Activated CD8-positive, alpha-beta T cell treated with anti-CD3 and anti-CD28 coated beads, Interleukin-2, amount 10 ng/mL, durations not matched to agents 7 days and 5 days (primary cell): Measurements from ENCODE around the gene MYT1. TPM values are rescaled to one million over a fixed set of nuclear protein-coding genes. Genes with fewer than 3 reads are reported as not detected.

Experiments used
- ATAC-seq: fragments of 150-1000 bp; cut with Tn5 transposase; one replicate; pipeline ENCODE4 v1.10.0; 2021; ENCODE audit warnings: moderate library complexity
- CTCF ChIA-PET: fragments of 350-600 bp; sonication (Branson Sonifier 250); formaldehyde crosslinking; loops from one replicate; lab custom pipeline; 2021; ENCODE audit warnings: antibody characterized with exemption; lab: Charles Lee
- POLR2A ChIA-PET: fragments of 350-600 bp; sonication (Branson Sonifier 250); formaldehyde crosslinking; loops from one replicate; lab custom pipeline; 2021; ENCODE audit warnings: antibody characterized with exemption; lab: Charles Lee
- DNase-seq: peaks from one replicate; pipeline ENCODE4 v3.0.0-alpha.2; 2020
- H3K27ac Mint-ChIP-seq: one replicate; pipeline ENCODE4 v1.8.0; 2021; ENCODE audit warnings: mild to moderate bottlenecking, mixed read lengths
- H3K27me3 Mint-ChIP-seq: one replicate; pipeline ENCODE4 v1.8.0; 2021; ENCODE audit warnings: low read depth, mixed read lengths
- H3K36me3 Mint-ChIP-seq: one replicate; pipeline ENCODE4 v1.8.0; 2021; ENCODE audit warnings: low read depth, mixed read lengths
- H3K4me1 Mint-ChIP-seq: one replicate; pipeline ENCODE4 v1.8.0; 2021; ENCODE audit warnings: low read depth, mixed read lengths
- H3K4me3 Mint-ChIP-seq: one replicate; pipeline ENCODE4 v1.8.0; 2021; ENCODE audit warnings: mild to moderate bottlenecking, mixed read lengths
- H3K9me3 Mint-ChIP-seq: one replicate; pipeline ENCODE4 v1.8.0; 2022; ENCODE audit warnings: mixed read lengths; ENCODE audit not compliant: insufficient read depth
- total RNA-seq, 2 experiments: library from RNA; stranded (reverse); gene quantifications; one replicate each; pipeline ENCODE4 v1.2.3, GENCODE V29; 2021

MYT1 gene
- total RNA-seq, 2 experiments from 2014 or later, result not detected

- CTCF ChIA-PET, result no interaction called here
- no peaks in the 10 kb centered on the region for H3K4me1 Mint-ChIP-seq
- DNase-seq, result no peak
- H3K27me3 Mint-ChIP-seq, result peaks cover 20% of the 10 kb centered on the region
- H3K4me3 Mint-ChIP-seq, result no peak overlapping the region
- ATAC-seq, result no peak
- no peaks in the 10 kb centered on the region for H3K9me3 Mint-ChIP-seq
- H3K36me3 Mint-ChIP-seq, result no peaks in the 10 kb centered on the region
- POLR2A ChIA-PET, result no interaction called here
- no peak overlapping the region for H3K27ac Mint-ChIP-seq
Measured at GRCh38 chr20:64158346-64159285, 5.6 kb upstream of the MYT1 start.

- ChIA-PET CTCF (no interaction called here), POLR2A (no interaction called here)
- no peak overlapping the region for H3K27ac Mint-ChIP-seq
- H3K9me3 Mint-ChIP-seq, result no peaks in the 10 kb centered on the region
- DNase-seq, result no peak
- H3K27me3 Mint-ChIP-seq, result peaks cover 20% of the 10 kb centered on the region
- no peak overlapping the region for H3K4me3 Mint-ChIP-seq
- ATAC-seq, result no peak
- no peaks in the 10 kb centered on the region for H3K4me1 Mint-ChIP-seq
- no peaks in the 10 kb centered on the region for H3K36me3 Mint-ChIP-seq
Measured at GRCh38 chr20:64159286-64159680, 5.0 kb upstream of the MYT1 start.

- Mint-ChIP-seq H3K4me1 (no peaks in the 10 kb centered on the region), H3K27me3 (peaks cover 20% of the 10 kb centered on the region), H3K27ac (no peak overlapping the region), H3K9me3 (no peaks in the 10 kb centered on the region), H3K36me3 (no peaks in the 10 kb centered on the region), H3K4me3 (no peak overlapping the region)
- ATAC-seq (no peak), DNase-seq (no peak)
- POLR2A ChIA-PET, result no interaction called here
- CTCF ChIA-PET, result no interaction called here
Measured at GRCh38 chr20:64159711-64160110, 4.5 kb upstream of the MYT1 start.

- Mint-ChIP-seq H3K4me1 (no peaks in the 10 kb centered on the region), H3K27me3 (peaks cover 20% of the 10 kb centered on the region), H3K4me3 (no peak overlapping the region), H3K9me3 (no peaks in the 10 kb centered on the region), H3K36me3 (no peaks in the 10 kb centered on the region), H3K27ac (no peak overlapping the region)
- ATAC-seq (no peak), DNase-seq (no peak)
- ChIA-PET POLR2A (no interaction called here), CTCF (no interaction called here)
Measured at GRCh38 chr20:64160118-64160517, 4.1 kb upstream of the MYT1 start.

- DNase-seq (no peak), ATAC-seq (no peak)
- Mint-ChIP-seq H3K4me1 (no peaks in the 10 kb centered on the region), H3K4me3 (no peak overlapping the region), H3K27me3 (peaks cover 20% of the 10 kb centered on the region), H3K36me3 (no peaks in the 10 kb centered on the region), H3K9me3 (no peaks in the 10 kb centered on the region), H3K27ac (no peak overlapping the region)
- ChIA-PET CTCF (no interaction called here), POLR2A (no interaction called here)
Measured at GRCh38 chr20:64160526-64161355, 3.5 kb upstream of the MYT1 start.

- DNase-seq (peak; percentile 58), ATAC-seq (peak; percentile 76)
- peaks cover 20% of the 10 kb centered on the region for H3K27me3 Mint-ChIP-seq
- no peak overlapping the region for H3K4me3 Mint-ChIP-seq
- no peak overlapping the region for H3K27ac Mint-ChIP-seq
- no peaks in the 10 kb centered on the region for H3K9me3 Mint-ChIP-seq
- no peaks in the 10 kb centered on the region for H3K36me3 Mint-ChIP-seq
- ChIA-PET CTCF (interaction anchor here (0.9 kb wide), 1 partner anchor 78 kb away, joined by 3 read pairs; no protein-coding TSS in a partner anchor), POLR2A (no interaction called here)
- no peaks in the 10 kb centered on the region for H3K4me1 Mint-ChIP-seq
Measured at GRCh38 chr20:64161356-64162238, 2.7 kb upstream of the MYT1 start.

GRCh38 chr20:64162239-64162910 lies 1.9 kb upstream of the MYT1 start:
- H3K27me3 Mint-ChIP-seq, result peaks cover 20% of the 10 kb centered on the region
- no peaks in the 10 kb centered on the region for H3K9me3 Mint-ChIP-seq
- no peak overlapping the region for H3K4me3 Mint-ChIP-seq
- no peak overlapping the region for H3K27ac Mint-ChIP-seq
- no peaks in the 10 kb centered on the region for H3K36me3 Mint-ChIP-seq
- DNase-seq, result no peak
- no peak for ATAC-seq
- ChIA-PET CTCF (interaction anchor here (0.9 kb wide), 1 partner anchor 79 kb away, joined by 3 read pairs; no protein-coding TSS in a partner anchor), POLR2A (no interaction called here)
- no peaks in the 10 kb centered on the region for H3K4me1 Mint-ChIP-seq

GRCh38 chr20:64163776-64164122 lies 503 bp upstream of the MYT1 start:
- ATAC-seq (no peak), DNase-seq (no peak)
- POLR2A ChIA-PET, result no interaction called here
- peaks cover 20% of the 10 kb centered on the region for H3K27me3 Mint-ChIP-seq
- H3K4me3 Mint-ChIP-seq, result no peak overlapping the region
- no peaks in the 10 kb centered on the region for H3K36me3 Mint-ChIP-seq
- no peaks in the 10 kb centered on the region for H3K9me3 Mint-ChIP-seq
- CTCF ChIA-PET, result no interaction called here
- no peak overlapping the region for H3K27ac Mint-ChIP-seq
- no peaks in the 10 kb centered on the region for H3K4me1 Mint-ChIP-seq

- Mint-ChIP-seq H3K4me1 (no peaks in the 10 kb centered on the region), H3K27me3 (peaks cover 20% of the 10 kb centered on the region), H3K9me3 (no peaks in the 10 kb centered on the region), H3K27ac (no peak overlapping the region), H3K4me3 (no peak overlapping the region), H3K36me3 (no peaks in the 10 kb centered on the region)
- no peak for DNase-seq
- POLR2A ChIA-PET, result no interaction called here
- CTCF ChIA-PET, result no interaction called here
- no peak for ATAC-seq
Measured at GRCh38 chr20:64165866-64166600, 1.8 kb downstream of the MYT1 start.

GRCh38 chr20:64166721-64167615 lies 2.7 kb downstream of the MYT1 start:
- CTCF ChIA-PET, result no interaction called here
- ATAC-seq, result no peak
- Mint-ChIP-seq H3K36me3 (no peaks in the 10 kb centered on the region), H3K4me1 (no peaks in the 10 kb centered on the region), H3K27ac (no peak overlapping the region), H3K9me3 (no peaks in the 10 kb centered on the region), H3K4me3 (no peak overlapping the region), H3K27me3 (peaks cover 15% of the 10 kb centered on the region)
- POLR2A ChIA-PET, result no interaction called here
- no peak for DNase-seq
